ENCODE data around the gene METTL9.
"Not testable (repeated sequence)": the region's sequence is repeated elsewhere in the genome, so short reads cannot be mapped to it uniquely, and the experiment has no call there.

METTL9 gene

GRCh38 chr16:21599122-21600030 is at the start of gene METTL9:
TSS of gene METTL9 (plus strand) at chr16:21599577. CDS start at chr16:21599734, 157 bp downstream.
- peak; percentile 92 for DNase-seq

- not testable (repeated sequence) for DNase-seq
Measured at GRCh38 chr16:21549975-21550374, 49.4 kb upstream of the METTL9 start.

GRCh38 chr16:21550435-21550834 is 48.9 kb upstream of the METTL9 start:
- not testable (repeated sequence) for DNase-seq

- not testable (repeated sequence) for DNase-seq
Measured at GRCh38 chr16:21551076-21551475, 48.3 kb upstream of the METTL9 start.

GRCh38 chr16:21551600-21551999 is 47.8 kb upstream of the METTL9 start:
- DNase-seq, result not testable (repeated sequence)

- not testable (repeated sequence) for DNase-seq
Measured at GRCh38 chr16:21553481-21554296, 45.7 kb upstream of the METTL9 start.

- peak; percentile 56 for DNase-seq
Measured at GRCh38 chr16:21554795-21555585, 44.4 kb upstream of the METTL9 start.

GRCh38 chr16:21555621-21556020 is 43.8 kb upstream of the METTL9 start:
- not testable (repeated sequence) for DNase-seq

GRCh38 chr16:21556026-21556595 is 43.3 kb upstream of the METTL9 start:
- not testable (repeated sequence) for DNase-seq

- DNase-seq, result peak; percentile 21
Measured at GRCh38 chr16:21556651-21557241, 42.6 kb upstream of the METTL9 start.

GRCh38 chr16:21560462-21560861 is 38.9 kb upstream of the METTL9 start:
- no peak for DNase-seq

- DNase-seq, result no peak
Measured at GRCh38 chr16:21563676-21564075, 35.7 kb upstream of the METTL9 start.

GRCh38 chr16:21564367-21564766 is 35.0 kb upstream of the METTL9 start:
- not testable (repeated sequence) for DNase-seq

- no peak for DNase-seq
Measured at GRCh38 chr16:21565507-21565860, 33.9 kb upstream of the METTL9 start.

- no peak for DNase-seq
Measured at GRCh38 chr16:21565861-21566669, 33.3 kb upstream of the METTL9 start.

GRCh38 chr16:21566891-21567414 is 32.4 kb upstream of the METTL9 start:
- DNase-seq, result no peak

GRCh38 chr16:21567496-21567895 is 31.9 kb upstream of the METTL9 start:
- DNase-seq, result not testable (repeated sequence)

GRCh38 chr16:21568502-21569189 is 30.7 kb upstream of the METTL9 start:
- no peak for DNase-seq

- no peak for DNase-seq
Measured at GRCh38 chr16:21570676-21571017, 28.7 kb upstream of the METTL9 start.

GRCh38 chr16:21573506-21573905 is 25.9 kb upstream of the METTL9 start:
- not testable (repeated sequence) for DNase-seq

Data from T1000 (cell line).